GM18526 (cell line): ENCODE results near the gene ZNF79.

Experiments
- POLR2A ChIP-seq: IDR thresholded peaks from 3 replicates; pipeline ENCODE4 v1.6.1; 2011; ENCODE audit not compliant: insufficient read length; ENCODE audit errors: extremely low read depth

Gene ZNF79

GRCh38 chr9:127395497-127396252 is 28.5 kb upstream of the ZNF79 start:
- TF ChIP-seq POLR2A: no peak

GRCh38 chr9:127396253-127396807 is 27.9 kb upstream of the ZNF79 start:
- TF ChIP-seq POLR2A: peak; percentile 46

- peak; percentile 63 for TF ChIP-seq POLR2A
Measured at GRCh38 chr9:127396808-127397645, 27.2 kb upstream of the ZNF79 start, which contains the start of gene SLC2A8. TSS of gene SLC2A8 (plus strand) at chr9:127397169. CDS start at chr9:127397231, 62 bp downstream.

DNA sequence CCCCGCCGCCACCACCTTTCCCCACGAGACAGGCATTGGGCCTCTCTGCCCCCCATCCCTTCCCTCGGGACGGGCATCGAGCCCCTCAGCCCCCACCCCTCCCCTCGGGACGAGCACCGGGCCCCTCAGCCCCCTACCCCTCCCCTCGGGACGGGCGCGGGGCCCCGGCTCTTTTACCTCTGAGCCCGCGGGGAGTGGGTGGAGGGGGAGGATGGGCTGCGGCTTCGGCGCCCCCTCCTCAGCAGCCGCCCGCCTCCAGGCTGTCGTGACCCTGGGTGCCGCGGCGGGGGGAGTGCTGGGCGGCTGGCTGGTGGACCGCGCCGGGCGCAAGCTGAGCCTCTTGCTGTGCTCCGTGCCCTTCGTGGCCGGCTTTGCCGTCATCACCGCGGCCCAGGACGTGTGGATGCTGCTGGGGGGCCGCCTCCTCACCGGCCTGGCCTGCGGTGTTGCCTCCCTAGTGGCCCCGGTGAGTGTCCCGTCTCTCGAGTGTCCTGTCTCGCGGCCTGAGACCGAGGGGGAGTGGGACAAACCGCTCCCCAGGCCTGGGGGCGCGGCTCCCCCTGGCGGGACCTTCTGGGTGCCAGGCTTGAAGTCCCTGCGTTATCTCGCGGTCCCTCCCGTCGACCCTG is 26.4 kb upstream of the ZNF79 start:
- TF ChIP-seq POLR2A: no peak

- TF ChIP-seq POLR2A: no peak
Measured at GRCh38 chr9:127398275-127398647, 25.9 kb upstream of the ZNF79 start.

GRCh38 chr9:127398715-127399400 is 25.3 kb upstream of the ZNF79 start:
- no peak for TF ChIP-seq POLR2A

GRCh38 chr9:127399736-127400269 is 24.4 kb upstream of the ZNF79 start:
- no peak for TF ChIP-seq POLR2A

DNA sequence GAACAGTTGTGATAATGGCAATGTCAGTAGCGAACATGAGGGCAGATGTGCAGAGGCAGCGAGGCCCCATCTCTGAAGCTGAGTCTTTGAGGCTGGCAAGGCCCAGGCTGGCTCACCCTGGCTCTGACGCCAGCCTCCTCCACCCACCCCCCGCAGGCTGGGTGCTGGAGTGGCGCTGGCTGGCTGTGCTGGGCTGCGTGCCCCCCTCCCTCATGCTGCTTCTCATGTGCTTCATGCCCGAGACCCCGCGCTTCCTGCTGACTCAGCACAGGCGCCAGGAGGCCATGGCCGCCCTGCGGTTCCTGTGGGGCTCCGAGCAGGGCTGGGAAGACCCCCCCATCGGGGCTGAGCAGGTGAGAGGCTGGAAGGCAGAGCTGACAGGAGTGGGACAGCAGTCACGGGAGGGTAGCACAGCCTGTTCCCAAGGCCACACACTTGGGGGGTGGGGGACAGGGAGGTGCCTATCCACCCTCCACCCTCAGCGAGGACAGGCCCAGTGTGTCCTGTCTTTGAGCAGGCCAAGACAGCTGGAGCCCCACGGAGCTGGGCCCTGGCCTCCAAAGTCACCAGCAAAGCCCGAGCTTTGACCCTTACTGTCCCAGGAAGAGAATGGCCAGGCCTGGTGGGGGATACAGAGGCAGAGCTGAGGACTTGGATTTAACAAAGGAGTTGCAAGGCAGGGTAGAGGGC is 21.6 kb upstream of the ZNF79 start:
- TF ChIP-seq POLR2A: no peak

DNA sequence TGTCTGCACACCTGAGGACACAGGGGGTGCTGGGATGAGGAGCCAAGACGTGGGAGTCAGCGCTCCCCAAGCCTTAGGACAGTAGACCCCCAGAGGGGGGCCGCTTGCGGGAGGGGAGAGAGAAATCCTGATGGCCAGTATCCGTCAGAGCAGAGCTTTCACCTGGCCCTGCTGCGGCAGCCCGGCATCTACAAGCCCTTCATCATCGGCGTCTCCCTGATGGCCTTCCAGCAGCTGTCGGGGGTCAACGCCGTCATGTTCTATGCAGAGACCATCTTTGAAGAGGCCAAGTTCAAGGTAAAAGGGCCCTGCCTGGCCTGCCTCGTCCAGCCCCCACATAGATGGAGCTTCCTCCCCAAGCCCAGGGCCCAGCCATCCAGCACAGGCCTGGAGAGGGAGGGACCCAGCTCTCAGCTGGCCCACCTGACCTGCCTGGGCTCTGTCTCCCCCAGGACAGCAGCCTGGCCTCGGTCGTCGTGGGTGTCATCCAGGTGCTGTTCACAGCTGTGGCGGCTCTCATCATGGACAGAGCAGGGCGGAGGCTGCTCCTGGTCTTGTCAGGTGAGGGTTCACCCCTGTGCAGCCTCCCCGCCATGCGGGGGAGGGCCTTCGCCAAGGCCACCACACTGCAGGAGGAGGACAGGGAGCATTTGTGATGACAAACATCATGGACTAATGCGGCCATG is 20.5 kb upstream of the ZNF79 start:
- no peak for TF ChIP-seq POLR2A

- no peak for TF ChIP-seq POLR2A
Measured at GRCh38 chr9:127404631-127405030, 19.6 kb upstream of the ZNF79 start.

GRCh38 chr9:127405344-127406125 is 18.6 kb upstream of the ZNF79 start:
- TF ChIP-seq POLR2A: no peak

DNA sequence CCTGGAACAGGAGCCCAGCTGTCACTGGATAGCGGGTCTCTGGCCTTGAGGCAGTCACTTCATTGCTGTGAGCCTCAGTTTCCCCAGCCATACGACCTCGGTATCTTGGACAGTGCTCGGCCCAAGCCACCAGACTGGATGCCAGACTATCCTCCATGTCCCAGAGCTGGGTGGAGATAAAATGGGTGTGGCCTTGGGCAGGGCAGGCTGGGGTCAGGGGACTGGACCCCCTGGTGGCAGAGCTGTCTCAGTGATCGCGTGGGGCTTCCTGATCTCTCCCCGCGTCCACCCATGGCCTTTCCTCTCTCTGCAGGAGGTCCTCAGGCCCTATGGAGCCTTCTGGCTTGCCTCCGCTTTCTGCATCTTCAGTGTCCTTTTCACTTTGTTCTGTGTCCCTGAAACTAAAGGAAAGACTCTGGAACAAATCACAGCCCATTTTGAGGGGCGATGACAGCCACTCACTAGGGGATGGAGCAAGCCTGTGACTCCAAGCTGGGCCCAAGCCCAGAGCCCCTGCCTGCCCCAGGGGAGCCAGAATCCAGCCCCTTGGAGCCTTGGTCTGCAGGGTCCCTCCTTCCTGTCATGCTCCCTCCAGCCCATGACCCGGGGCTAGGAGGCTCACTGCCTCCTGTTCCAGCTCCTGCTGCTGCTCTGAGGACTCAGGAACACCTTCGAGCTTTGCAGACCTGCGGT is 17.2 kb upstream of the ZNF79 start:
- TF ChIP-seq POLR2A: no peak
